Type B pancreatic cell (in vitro differentiated cells): ENCODE measurements around the gene ZMYND11. TPM values are rescaled to one million over a fixed set of nuclear protein-coding genes. Genes with fewer than 3 reads are reported as not detected.

Experiments used
- DNase-seq: peaks from one replicate; pipeline ENCODE4 v3.0.0; 2021; ENCODE audit warnings: mixed read lengths; ENCODE audit not compliant: unreplicated experiment; ENCODE audit errors: extremely low spot score
- H3K27ac Mint-ChIP-seq: 2 replicates; pipeline ENCODE4 v1.8.0; 2021; ENCODE audit warnings: mild to moderate bottlenecking, mixed read lengths
- H3K27me3 Mint-ChIP-seq: 2 replicates; pipeline ENCODE4 v1.8.0; 2021; ENCODE audit warnings: mixed read lengths
- H3K36me3 Mint-ChIP-seq: 2 replicates; pipeline ENCODE4 v1.8.0; 2021; ENCODE audit warnings: mixed read lengths
- H3K4me1 Mint-ChIP-seq: one replicate; pipeline ENCODE4 v1.8.0; 2021; ENCODE audit warnings: mixed read lengths; ENCODE audit not compliant: unreplicated experiment
- H3K4me3 Mint-ChIP-seq: 2 replicates; pipeline ENCODE4 v1.8.0; 2021; ENCODE audit warnings: mild to moderate bottlenecking, mixed read lengths
- H3K9me3 Mint-ChIP-seq: 2 replicates; pipeline ENCODE4 v1.8.0; 2021; ENCODE audit warnings: mixed read lengths
- CTCF ChIP-seq: fragments of 200-600 bp; sonication (generic); conservative IDR thresholded peaks from 2 replicates; pipeline ENCODE4 v1.5.0; 2021; ENCODE audit warnings: antibody characterized with exemption, mild to moderate bottlenecking
- total RNA-seq: library from RNA; stranded (reverse); gene quantifications from 2 replicates; pipeline ENCODE4 v1.2.1, GENCODE V29; 2021; ENCODE audit warnings: low replicate concordance

Gene ZMYND11
- total RNA-seq, 1 donor from 2014 or later: 58.7 TPM

GRCh38 chr10:176677-177076 is 41.4 kb downstream of the ZMYND11 start:
- Mint-ChIP-seq H3K9me3 (no peaks in the 10 kb centered on the region), H3K27me3 (no peaks in the 10 kb centered on the region), H3K36me3 (peaks cover 7% of the 10 kb centered on the region), H3K4me3 (no peak overlapping the region), H3K4me1 (peaks cover 4% of the 10 kb centered on the region), H3K27ac (no peak overlapping the region)
- no peak for TF ChIP-seq CTCF
- no peak for DNase-seq

DNA sequence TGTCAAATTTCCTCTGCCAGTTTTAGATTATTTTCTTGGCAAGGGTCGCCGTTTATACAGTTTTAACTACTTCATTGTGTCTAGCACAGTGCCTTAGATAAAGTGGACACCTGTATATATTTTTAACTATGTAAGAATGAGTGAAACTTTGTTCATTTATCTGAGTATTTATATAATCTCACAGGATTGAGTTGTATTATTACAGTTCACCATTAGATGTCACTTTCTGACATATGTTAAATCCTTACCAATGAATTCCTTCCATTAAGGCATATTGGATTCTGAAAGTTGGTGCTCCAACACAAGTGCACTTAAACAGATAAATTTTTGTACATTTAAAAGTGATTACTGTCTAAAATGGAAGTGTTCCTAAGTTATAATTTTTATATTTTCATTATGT is 43.0 kb downstream of the ZMYND11 start:
- DNase-seq: no peak
- Mint-ChIP-seq H3K36me3 (peaks cover 15% of the 10 kb centered on the region), H3K4me1 (peaks cover 4% of the 10 kb centered on the region), H3K27me3 (no peaks in the 10 kb centered on the region), H3K4me3 (no peak overlapping the region), H3K9me3 (peaks cover 2% of the 10 kb centered on the region), H3K27ac (no peak overlapping the region)
- TF ChIP-seq CTCF: peak; percentile 55

GRCh38 chr10:178723-179122 is 43.5 kb downstream of the ZMYND11 start:
- DNase-seq: no peak
- Mint-ChIP-seq H3K27me3 (no peaks in the 10 kb centered on the region), H3K9me3 (peaks cover 4% of the 10 kb centered on the region), H3K4me1 (peaks cover 4% of the 10 kb centered on the region), H3K27ac (no peak overlapping the region), H3K36me3 (peaks cover 20% of the 10 kb centered on the region), H3K4me3 (no peak overlapping the region)
- TF ChIP-seq CTCF: no peak

DNA sequence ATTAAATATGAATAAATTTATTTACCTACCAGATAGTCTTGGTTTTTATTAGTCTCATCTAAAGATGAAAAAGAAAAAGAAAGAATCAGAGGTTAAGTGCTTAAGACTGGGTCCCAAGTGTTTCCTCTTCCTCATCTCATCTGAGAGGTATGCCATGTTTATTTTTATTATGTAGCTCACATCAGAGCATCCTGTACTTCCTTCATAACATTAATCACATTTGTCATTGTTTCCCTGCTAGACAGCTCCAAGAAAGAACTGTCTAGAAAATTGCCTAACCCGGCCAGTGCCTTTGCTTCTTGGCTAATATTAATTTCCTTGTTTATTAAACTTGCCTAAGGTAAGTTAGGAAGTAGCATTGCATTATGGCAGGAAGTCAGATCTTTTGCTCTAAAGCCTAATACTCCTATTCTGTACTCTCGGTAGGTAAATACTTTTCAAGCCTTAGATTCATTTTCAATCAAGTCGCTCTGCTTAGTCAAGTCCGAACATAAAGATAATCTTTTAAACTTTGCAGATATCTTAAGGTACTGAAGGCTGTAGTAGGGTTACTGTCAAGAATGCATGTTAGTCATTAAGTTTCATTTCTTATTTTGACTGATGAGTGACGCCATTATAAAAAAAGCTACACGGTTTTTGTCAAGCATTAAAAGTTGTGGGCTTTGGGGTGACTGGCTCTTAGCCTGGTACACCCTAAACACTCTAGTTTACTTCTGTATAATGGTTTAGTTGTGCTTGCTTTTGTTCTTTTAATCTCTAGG is 47.4 kb downstream of the ZMYND11 start:
- no peak for DNase-seq
- no peak overlapping the region for H3K4me3 Mint-ChIP-seq
- H3K4me1 Mint-ChIP-seq: peaks cover 4% of the 10 kb centered on the region
- H3K36me3 Mint-ChIP-seq: peaks cover 34% of the 10 kb centered on the region
- no peak overlapping the region for H3K27ac Mint-ChIP-seq
- H3K27me3 Mint-ChIP-seq: no peaks in the 10 kb centered on the region
- H3K9me3 Mint-ChIP-seq: peaks cover 15% of the 10 kb centered on the region
- no peak for TF ChIP-seq CTCF

- H3K27me3 Mint-ChIP-seq: no peaks in the 10 kb centered on the region
Observed at GRCh38 chr10:184174-184573, 48.9 kb downstream of the ZMYND11 start.

More at GRCh38 chr10:184174-184573, 48.9 kb downstream of the ZMYND11 start:
- Mint-ChIP-seq H3K9me3 (peaks cover 15% of the 10 kb centered on the region), H3K27ac (no peak overlapping the region), H3K4me1 (no peaks in the 10 kb centered on the region), H3K4me3 (no peak overlapping the region), H3K36me3 (peaks cover 40% of the 10 kb centered on the region)
- TF ChIP-seq CTCF: no peak
- DNase-seq: no peak
